GM12878 (cell line): ENCODE data around the gene CASTOR1. TPM values are rescaled to one million over a fixed set of nuclear protein-coding genes. Genes with fewer than 3 reads are reported as not detected.
A peak's percentile ranks its signal among the peaks of the same experiment; 100 is the strongest.

Experiments used
- ATAC-seq: fragments of 200-7000 bp; cut with Tn5 transposase; 3 replicates; pipeline ENCODE4 v1.9.1; 2020; ENCODE audit warnings: mild to moderate bottlenecking, moderate library complexity
- BruUV-seq: library from RNA; stranded (reverse); fragments of 400-500 nt; replicated peaks from 2 replicates; lab custom pipeline; 2021; lab: Mats Ljungman, UMichigan
- CTCF ChIA-PET: fragments of 300-600 bp; sonication (Branson Sonifier 250); formaldehyde crosslinking; extraction: SDS; loops from one replicate; lab custom pipeline; 2021; ENCODE audit warnings: inconsistent platforms; lab: Yijun Ruan, JAX
- POLR2A ChIA-PET: fragments of 350-600 bp; formaldehyde crosslinking; extraction: SDS; loops from one replicate; lab custom pipeline; 2021; ENCODE audit warnings: inconsistent platforms; lab: Charles Lee
- RAD21 ChIA-PET: fragments of 300-600 bp; sonication (Branson Sonifier 250); formaldehyde crosslinking; loops from one replicate; lab custom pipeline; 2023; ENCODE audit warnings: antibody characterized with exemption; ENCODE audit not compliant: unreplicated experiment; lab: Charles Lee
- SMC1A ChIA-PET: fragments of 300-600 bp; sonication (Branson Sonifier 250); formaldehyde crosslinking; loops from one replicate; lab custom pipeline; 2023; ENCODE audit not compliant: unreplicated experiment, uncharacterized antibody; lab: Charles Lee
- DNase-seq: peaks from one replicate; pipeline ENCODE4 v3.0.0-alpha.2; 2011; ENCODE audit warnings: low read depth, low spot score
- FAIRE-seq: peaks from 3 replicates; lab custom pipeline; 2011; peaks lifted over from hg19 to GRCh38; lab: Jason Lieb, UNC
- H2AFZ ChIP-seq: 2 replicates; pipeline ENCODE4 v1.6.0; 2011; ENCODE audit warnings: low read depth, low read length, control low read depth; ENCODE audit not compliant: control insufficient read depth
- H3K27ac ChIP-seq: 2 replicates; pipeline ENCODE4 v1.5.1; 2011; ENCODE audit warnings: control low read depth; ENCODE audit not compliant: control insufficient read depth, insufficient read depth
- H3K27me3 ChIP-seq, 2 experiments: replicated peaks in 1 of 2; 2 replicates each; pipeline versions ENCODE4 v1.6.0 to v1.6.1; 2011; ENCODE audit warnings: low read length in 1 of 2; ENCODE audit not compliant: control insufficient read depth in 2 of 2, insufficient read depth in 2 of 2
- H3K36me3 ChIP-seq, 2 experiments: 2 replicates each; pipeline ENCODE4 v1.5.1; 2011; ENCODE audit warnings: low read length in 1 of 2; ENCODE audit not compliant: control insufficient read depth in 2 of 2, insufficient read depth in 2 of 2
- H3K4me1 ChIP-seq: 2 replicates; pipeline ENCODE4 v1.6.1; 2011; ENCODE audit warnings: mild to moderate bottlenecking, low read length, moderate library complexity, mixed read lengths; ENCODE audit not compliant: control insufficient read depth, insufficient read depth
- H3K4me2 ChIP-seq: 2 replicates; pipeline ENCODE4 v1.6.0; 2011; ENCODE audit warnings: control low read depth; ENCODE audit not compliant: control insufficient read depth, insufficient read depth
- H3K4me3 ChIP-seq: fragments of 200-600 bp; sonication (generic); 2 replicates; pipeline ENCODE4 v1.5.1; 2016
- H3K79me2 ChIP-seq: 2 replicates; pipeline ENCODE4 v1.6.0; 2011; ENCODE audit warnings: low read length; ENCODE audit not compliant: control insufficient read depth, insufficient read depth
- H3K9ac ChIP-seq: 2 replicates; pipeline ENCODE4 v1.8.0; 2011; ENCODE audit warnings: low read length, control low read depth, mixed read lengths; ENCODE audit not compliant: control insufficient read depth, insufficient read depth
- H3K9me3 ChIP-seq: replicated peaks from 3 replicates; pipeline ENCODE4 v1.5.1; 2011; ENCODE audit warnings: mild to moderate bottlenecking, low read length; ENCODE audit not compliant: control insufficient read depth, insufficient read depth
- H4K20me1 ChIP-seq: 2 replicates; pipeline ENCODE4 v1.6.0; 2011; ENCODE audit not compliant: control insufficient read depth, insufficient read depth
- KLF5 ChIP-seq: fragments of 450-650 bp; IDR thresholded peaks from 2 replicates; pipeline ENCODE4 v1.6.1; 2014; ENCODE audit warnings: mild to moderate bottlenecking; ENCODE audit not compliant: partially characterized antibody
- MTA3 ChIP-seq: IDR thresholded peaks from 2 replicates; pipeline ENCODE4 v1.6.1; 2012; ENCODE audit warnings: low read length, inconsistent platforms, borderline replicate concordance
- RBBP5 ChIP-seq: fragments of 200-600 bp; sonication (generic); conservative IDR thresholded peaks from 2 replicates; pipeline ENCODE4 v1.6.1; 2016
- RFX5 ChIP-seq: IDR thresholded peaks from 2 replicates; pipeline ENCODE4 v1.6.1; 2011; ENCODE audit warnings: low read depth, low read length, improper control_type of control experiment
- SMARCA5 ChIP-seq: fragments of 450-650 bp; IDR thresholded peaks from 2 replicates; pipeline ENCODE4 v1.6.1; 2017; ENCODE audit warnings: mild to moderate bottlenecking
- SRF ChIP-seq, 2 experiments: IDR thresholded peaks; 2 replicates each; pipeline ENCODE4 v1.6.1; 2011; ENCODE audit warnings: low read depth in 2 of 2, low read length in 2 of 2, mild to moderate bottlenecking in 1 of 2, moderate library complexity in 1 of 2
- SUZ12 ChIP-seq: fragments of 200-600 bp; sonication (generic); IDR thresholded peaks from one replicate; pipeline ENCODE4 v1.6.1; 2018; ENCODE audit warnings: antibody characterized with exemption, mild to moderate bottlenecking; ENCODE audit not compliant: unreplicated experiment
- TAF1 ChIP-seq: IDR thresholded peaks from 2 replicates; pipeline ENCODE4 v1.6.1; 2011; ENCODE audit warnings: mild to moderate bottlenecking, low read depth, low read length, borderline replicate concordance
- TBL1XR1 ChIP-seq: IDR thresholded peaks from 2 replicates; pipeline ENCODE4 v1.6.1; 2012; ENCODE audit warnings: low read depth, low read length, improper control_type of control experiment
- ZBED1 ChIP-seq: IDR thresholded peaks from 2 replicates; pipeline ENCODE4 v1.6.1; 2016; ENCODE audit warnings: borderline replicate concordance
- ZNF207 ChIP-seq: fragments of 450-650 bp; IDR thresholded peaks from 2 replicates; pipeline ENCODE4 v1.6.1; 2014; ENCODE audit warnings: antibody characterized with exemption, mild to moderate bottlenecking, borderline replicate concordance
- ZNF217 ChIP-seq: fragments of 450-650 bp; IDR thresholded peaks from 2 replicates; pipeline ENCODE4 v1.6.1; 2017; ENCODE audit warnings: antibody characterized with exemption, mild to moderate bottlenecking
- ZNF384 ChIP-seq: IDR thresholded peaks from 2 replicates; pipeline ENCODE4 v1.6.1; 2012; ENCODE audit warnings: low read depth, mild to moderate bottlenecking, low read length, improper control_type of control experiment, borderline replicate concordance
- WGBS: methylation state at CpG from one replicate; pipeline ENCODE4 v1.1.6; 2016; ENCODE audit warnings: low lambda C conversion rate; ENCODE audit not compliant: insufficient replicate concordance, insufficient coverage; ENCODE audit errors: missing lambda C conversion rate; 5-methylcytosine and 5-hydroxymethylcytosine counted together
- in situ Hi-C: fragments of 300-500 bp; cut with MboI; formaldehyde crosslinking; loops from 9 replicates; pipeline ENCODE4 v1.14.3; 2018; ENCODE audit warnings: mixed read lengths
- intact Hi-C: fragments of 100-400 bp; cut with micrococcal nuclease; formaldehyde crosslinking; loops from one replicate; pipeline ENCODE4 v1.14.2; 2022; ENCODE audit not compliant: unreplicated experiment
- polyA plus RNA-seq, 11 experiments: library from polyadenylated mRNA; depleted of rRNA in 4 of 11; unstranded in 6 of 11; stranded (reverse) in 5 of 11; fragments of >200 nt; fragmentation: Nextera tagmentation in 4 of 11; fragmentation: Illumina TruSeq in 1 of 11; extraction: Ambion mirVana in 4 of 11; extraction: Trizol in 1 of 11; gene quantifications; 1 replicate in 1 of 11; 2 replicates in 10 of 11; pipeline versions ENCODE4 v1.2.1 to v1.2.3, GENCODE V29; 2011 to 2016; ENCODE audit warnings: inconsistent platforms in 2 of 11, missing spikeins in 2 of 11, low read depth in 1 of 11
- total RNA-seq, 4 experiments: library from RNA; depleted of rRNA in 3 of 4; stranded (reverse); fragments of >200 nt in 3 of 4; fragmentation: Illumina TruSeq in 1 of 4; extraction: Trizol in 1 of 4; gene quantifications; 2 replicates each; pipeline versions ENCODE4 v1.2.1 to v1.2.3, GENCODE V29; 2013 to 2021
- TF ChIP-seq, protein P1 (sequence below): IDR thresholded peaks from 2 replicates; pipeline ENCODE4 v1.6.1; 2012; ENCODE audit warnings: improper control_type of control experiment, low read depth, low read length; ENCODE audit not compliant: insufficient replicate concordance
- TF ChIP-seq, protein P2 (sequence below): fragments of 450-650 bp; formaldehyde crosslinking; IDR thresholded peaks from 2 replicates; pipeline ENCODE4 v1.4.0; 2022; ENCODE audit warnings: mild to moderate bottlenecking, moderate library complexity

Gene CASTOR1
- total and polyA plus RNA-seq, 10 of the 15 experiments (the other 5 are each of a cell fraction or from before 2014, with no cell fraction given): 0.31 to 9.1 (median 3.3) TPM

DNA sequence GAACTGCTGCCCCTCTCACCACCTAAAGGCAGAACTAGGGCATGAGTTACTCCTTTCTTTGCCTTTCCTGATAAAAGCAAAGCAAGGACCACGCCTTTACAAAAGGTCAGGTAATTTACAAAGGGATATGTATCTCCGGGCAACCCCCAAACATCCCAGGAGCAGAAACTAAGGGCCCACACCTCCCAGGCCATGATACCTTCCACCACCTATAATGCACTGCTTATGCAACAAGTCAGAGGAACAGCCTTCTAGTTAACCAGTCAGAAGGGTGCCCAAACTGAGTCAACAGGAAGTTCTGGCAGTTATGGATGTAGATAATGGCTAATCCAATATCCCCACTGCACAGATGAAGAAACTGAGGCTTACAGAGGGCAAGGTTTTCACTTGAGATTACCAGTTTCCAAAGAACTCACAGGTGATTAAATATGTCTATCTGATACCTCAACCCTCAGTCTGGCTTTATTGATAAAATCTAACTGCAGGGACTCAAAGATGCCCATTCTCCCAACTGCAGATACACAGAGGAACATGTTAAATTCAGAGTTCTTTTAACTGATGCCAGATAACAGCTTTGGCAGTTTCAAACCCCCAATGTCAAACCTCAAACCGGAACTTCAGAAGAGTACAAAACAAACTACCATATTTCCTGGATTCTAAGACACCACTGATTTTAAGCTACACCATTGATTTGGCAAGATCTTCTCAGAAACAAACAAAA lies 16.8 kb upstream of the CASTOR1 start:
- ATAC-seq (peak; percentile 6; the same call in 2 of the 3 replicates), FAIRE-seq (no peak), DNase-seq (no peak)
- ChIA-PET POLR2A (interaction anchor here (1.6 to 16.1 kb wide), 3 partner anchors 9 to 117 kb away, joined by 6 to 198 read pairs (median 13); partner anchors contain the start of gene TBC1D10A), CTCF (interaction anchor here (1.0 to 18.4 kb wide), 4 partner anchors 8 to 81 kb away, joined by 4 to 177 read pairs (median 8); partner anchors contain the start of genes CASTOR1, RNF215 and TBC1D10A), SMC1A (interaction anchor here (0.8 to 9.7 kb wide), 6 partner anchors 9 to 118 kb away, joined by 3 to 92 read pairs (median 8); partner anchors contain the start of genes CASTOR1 and TBC1D10A), RAD21 (interaction anchor here (1.1 to 8.2 kb wide), 7 partner anchors 7 to 118 kb away, joined by 3 to 88 read pairs (median 7); partner anchors contain the start of genes CASTOR1, CCDC157, SF3A1 and TBC1D10A)
- in situ Hi-C loops (no loop called here), intact Hi-C loops (loop anchor here (2.0 kb wide), 1 partner anchor 17 kb away; the partner anchor contains the start of gene CASTOR1)
- H3K4me2 ChIP-seq: peak overlapping the region; percentile 99
- no peaks in the 10 kb centered on the region for H3K27me3 ChIP-seq
- no peak overlapping the region; the same call in 1 of the 2 replicates for H2AFZ ChIP-seq
- H3K4me3 ChIP-seq: peak overlapping the region; percentile 51
- H3K9me3 ChIP-seq: no peaks in the 10 kb centered on the region
- 0% methylated on average over 3 of the region's 3 CpGs for WGBS
- H3K9ac ChIP-seq: peak overlapping the region; percentile 82
- H3K4me1 ChIP-seq: peaks cover 91% of the 10 kb centered on the region
- H3K27ac ChIP-seq: peak overlapping the region; percentile 96
- BruUV-seq: TSS peak; percentile 89
- peaks cover 57% of the 10 kb centered on the region for H3K79me2 ChIP-seq
- H4K20me1 ChIP-seq: no peaks in the 10 kb centered on the region
- H3K36me3 ChIP-seq: peaks cover 15 to 19% of the 10 kb centered on the region in 2 experiments; a peak in 3 of 4 replicates
- TF ChIP-seq TAF1 (no peak), RBBP5 (no peak), ZBED1 (no peak), KLF5 (no peak), RFX5 (no peak), SMARCA5 (peak; percentile 83), ZNF217 (peak; percentile 67), TBL1XR1 (no peak), MTA3 (no peak; the same call in 1 of the 2 replicates), ZNF207 (no peak), ZNF384 (no peak), SRF (IDR thresholded peaks at IDR 0.05; ENCODE audit: low read depth in 2 of 2, low read length in 2 of 2) (no peak), SUZ12 (no peak)
- TF ChIP-seq, protein P1, sequence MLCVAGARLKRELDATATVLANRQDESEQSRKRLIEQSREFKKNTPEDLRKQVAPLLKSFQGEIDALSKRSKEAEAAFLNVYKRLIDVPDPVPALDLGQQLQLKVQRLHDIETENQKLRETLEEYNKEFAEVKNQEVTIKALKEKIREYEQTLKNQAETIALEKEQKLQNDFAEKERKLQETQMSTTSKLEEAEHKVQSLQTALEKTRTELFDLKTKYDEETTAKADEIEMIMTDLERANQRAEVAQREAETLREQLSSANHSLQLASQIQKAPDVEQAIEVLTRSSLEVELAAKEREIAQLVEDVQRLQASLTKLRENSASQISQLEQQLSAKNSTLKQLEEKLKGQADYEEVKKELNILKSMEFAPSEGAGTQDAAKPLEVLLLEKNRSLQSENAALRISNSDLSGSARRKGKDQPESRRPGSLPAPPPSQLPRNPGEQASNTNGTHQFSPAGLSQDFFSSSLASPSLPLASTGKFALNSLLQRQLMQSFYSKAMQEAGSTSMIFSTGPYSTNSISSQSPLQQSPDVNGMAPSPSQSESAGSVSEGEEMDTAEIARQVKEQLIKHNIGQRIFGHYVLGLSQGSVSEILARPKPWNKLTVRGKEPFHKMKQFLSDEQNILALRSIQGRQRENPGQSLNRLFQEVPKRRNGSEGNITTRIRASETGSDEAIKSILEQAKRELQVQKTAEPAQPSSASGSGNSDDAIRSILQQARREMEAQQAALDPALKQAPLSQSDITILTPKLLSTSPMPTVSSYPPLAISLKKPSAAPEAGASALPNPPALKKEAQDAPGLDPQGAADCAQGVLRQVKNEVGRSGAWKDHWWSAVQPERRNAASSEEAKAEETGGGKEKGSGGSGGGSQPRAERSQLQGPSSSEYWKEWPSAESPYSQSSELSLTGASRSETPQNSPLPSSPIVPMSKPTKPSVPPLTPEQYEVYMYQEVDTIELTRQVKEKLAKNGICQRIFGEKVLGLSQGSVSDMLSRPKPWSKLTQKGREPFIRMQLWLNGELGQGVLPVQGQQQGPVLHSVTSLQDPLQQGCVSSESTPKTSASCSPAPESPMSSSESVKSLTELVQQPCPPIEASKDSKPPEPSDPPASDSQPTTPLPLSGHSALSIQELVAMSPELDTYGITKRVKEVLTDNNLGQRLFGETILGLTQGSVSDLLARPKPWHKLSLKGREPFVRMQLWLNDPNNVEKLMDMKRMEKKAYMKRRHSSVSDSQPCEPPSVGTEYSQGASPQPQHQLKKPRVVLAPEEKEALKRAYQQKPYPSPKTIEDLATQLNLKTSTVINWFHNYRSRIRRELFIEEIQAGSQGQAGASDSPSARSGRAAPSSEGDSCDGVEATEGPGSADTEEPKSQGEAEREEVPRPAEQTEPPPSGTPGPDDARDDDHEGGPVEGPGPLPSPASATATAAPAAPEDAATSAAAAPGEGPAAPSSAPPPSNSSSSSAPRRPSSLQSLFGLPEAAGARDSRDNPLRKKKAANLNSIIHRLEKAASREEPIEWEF: peak; percentile 46
- TF ChIP-seq, protein P2, sequence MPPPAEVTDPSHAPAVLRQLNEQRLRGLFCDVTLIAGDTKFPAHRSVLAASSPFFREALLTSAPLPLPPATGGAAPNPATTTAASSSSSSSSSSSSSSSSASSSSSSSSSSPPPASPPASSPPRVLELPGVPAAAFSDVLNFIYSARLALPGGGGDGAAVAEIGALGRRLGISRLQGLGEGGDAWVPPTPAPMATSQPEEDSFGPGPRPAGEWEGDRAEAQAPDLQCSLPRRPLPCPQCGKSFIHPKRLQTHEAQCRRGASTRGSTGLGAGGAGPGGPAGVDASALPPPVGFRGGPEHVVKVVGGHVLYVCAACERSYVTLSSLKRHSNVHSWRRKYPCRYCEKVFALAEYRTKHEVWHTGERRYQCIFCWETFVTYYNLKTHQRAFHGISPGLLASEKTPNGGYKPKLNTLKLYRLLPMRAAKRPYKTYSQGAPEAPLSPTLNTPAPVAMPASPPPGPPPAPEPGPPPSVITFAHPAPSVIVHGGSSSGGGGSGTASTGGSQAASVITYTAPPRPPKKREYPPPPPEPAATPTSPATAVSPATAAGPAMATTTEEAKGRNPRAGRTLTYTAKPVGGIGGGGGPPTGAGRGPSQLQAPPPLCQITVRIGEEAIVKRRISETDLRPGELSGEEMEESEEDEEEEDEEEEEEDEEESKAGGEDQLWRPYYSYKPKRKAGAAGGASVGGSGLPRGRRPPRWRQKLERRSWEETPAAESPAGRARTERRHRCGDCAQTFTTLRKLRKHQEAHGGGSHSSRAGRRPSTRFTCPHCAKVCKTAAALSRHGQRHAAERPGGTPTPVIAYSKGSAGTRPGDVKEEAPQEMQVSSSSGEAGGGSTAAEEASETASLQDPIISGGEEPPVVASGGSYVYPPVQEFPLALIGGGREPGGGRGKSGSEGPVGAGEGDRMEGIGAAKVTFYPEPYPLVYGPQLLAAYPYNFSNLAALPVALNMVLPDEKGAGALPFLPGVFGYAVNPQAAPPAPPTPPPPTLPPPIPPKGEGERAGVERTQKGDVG: no peak
